Activated CD4-positive, alpha-beta T cell treated with anti-CD3 and anti-CD28 coated beads, Interleukin-2, Interleukin-4, amounts not matched to agents 100 ng/mL and 50 ng/mL, durations not matched to agents 16 hours and 8 hours (primary cell): Measurements from ENCODE around the gene UBE2E3.
"Not testable (repeated sequence)": the region's sequence is repeated elsewhere in the genome, so short reads cannot be mapped to it uniquely, and the experiment has no call there.

Experiments
- DNase-seq: peaks from one replicate; pipeline ENCODE4 v3.0.0-alpha.2; 2020; ENCODE audit warnings: low spot score

The UBE2E3 gene

DNA sequence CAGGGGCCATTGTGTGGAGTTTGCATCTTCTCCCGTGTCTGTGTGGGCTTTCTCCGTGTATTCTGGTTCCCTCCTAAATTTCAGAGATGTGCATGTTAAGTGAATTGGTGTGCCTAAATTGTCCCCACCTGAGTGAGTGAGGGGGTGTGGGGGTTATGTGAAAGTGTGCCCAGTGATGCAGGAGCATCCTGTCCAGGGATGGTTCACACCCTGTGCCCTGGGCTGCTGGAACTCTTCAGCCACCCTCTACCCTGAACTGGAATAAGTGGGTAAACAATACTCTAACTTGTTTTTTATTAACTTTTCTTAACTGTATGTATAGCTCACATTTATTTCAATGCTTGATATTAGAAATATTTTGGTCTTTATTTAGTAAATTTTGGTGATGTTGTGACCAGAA is 56.0 kb downstream of the UBE2E3 start:
- DNase-seq = no peak

DNA sequence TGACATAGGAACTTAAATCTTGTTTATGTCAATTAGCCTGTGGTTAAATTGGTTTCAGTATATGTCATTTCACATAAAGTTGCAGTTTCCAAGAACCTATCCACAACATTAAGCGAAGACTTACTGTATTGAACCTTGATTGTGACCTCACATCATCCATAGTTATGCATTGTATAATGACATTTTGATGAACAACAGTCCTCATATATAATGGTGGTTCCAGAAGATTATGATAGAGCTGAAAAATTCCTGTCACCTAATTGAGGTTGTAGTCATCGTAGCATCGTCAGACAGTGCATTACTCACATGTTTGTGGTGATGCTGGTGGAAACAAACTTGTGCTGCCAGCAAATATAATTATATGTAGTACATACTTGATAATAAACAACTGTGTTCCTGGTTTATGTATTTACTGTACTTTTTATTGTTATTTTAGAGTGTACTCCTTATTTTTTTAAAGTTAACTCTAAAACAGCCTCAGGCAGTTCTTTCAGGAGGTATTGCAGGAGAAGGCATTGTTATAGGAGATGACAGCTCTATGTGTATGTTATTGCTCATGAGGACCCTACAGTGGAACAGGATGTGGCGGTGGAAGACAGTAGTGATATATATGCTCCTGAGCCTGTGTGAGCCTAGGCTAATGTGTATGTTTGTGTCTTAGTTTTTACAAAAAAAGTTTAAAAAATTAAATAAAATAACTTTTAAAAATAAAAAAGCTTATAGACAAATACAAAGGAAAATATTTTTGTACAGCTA is 56.6 kb downstream of the UBE2E3 start:
- peak; percentile 38 for DNase-seq

DNA sequence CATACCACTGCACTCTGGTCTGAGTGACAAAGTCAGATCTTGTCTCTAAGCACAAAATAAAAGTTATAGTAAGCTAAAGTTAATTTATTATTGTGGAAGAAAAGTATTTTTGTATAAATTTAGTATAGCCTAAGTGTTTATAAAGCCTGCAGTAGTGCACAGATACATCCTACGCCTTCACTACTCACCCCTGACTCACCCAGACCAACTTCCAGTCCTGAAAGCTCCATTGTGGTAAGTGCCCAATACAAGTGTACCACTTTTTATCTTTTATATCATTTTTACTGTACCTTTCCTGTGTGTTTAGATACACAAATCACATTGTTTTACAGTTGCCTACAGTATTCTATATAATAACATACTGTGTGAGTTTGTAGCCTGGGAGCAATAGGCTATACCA is 57.5 kb downstream of the UBE2E3 start:
- no peak for DNase-seq

DNA sequence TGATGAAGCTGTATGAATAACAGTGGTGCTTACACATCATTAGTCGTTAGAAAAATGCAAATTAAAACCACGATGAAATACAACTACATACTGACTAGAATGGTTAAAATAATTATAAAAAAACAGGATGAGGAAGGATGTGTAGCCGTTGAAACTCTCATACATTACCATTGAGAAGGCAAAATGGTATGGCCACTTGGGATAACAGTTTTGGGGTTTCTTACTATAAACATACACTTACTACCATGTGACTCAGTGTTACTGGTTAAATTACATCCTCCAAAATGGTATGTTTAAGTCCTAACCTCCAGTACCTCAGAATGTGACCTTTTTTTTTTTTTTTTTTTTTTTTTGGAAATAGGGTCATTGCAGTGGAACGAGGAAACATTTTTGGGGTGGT is 58.4 kb downstream of the UBE2E3 start:
- DNase-seq = no peak

DNA sequence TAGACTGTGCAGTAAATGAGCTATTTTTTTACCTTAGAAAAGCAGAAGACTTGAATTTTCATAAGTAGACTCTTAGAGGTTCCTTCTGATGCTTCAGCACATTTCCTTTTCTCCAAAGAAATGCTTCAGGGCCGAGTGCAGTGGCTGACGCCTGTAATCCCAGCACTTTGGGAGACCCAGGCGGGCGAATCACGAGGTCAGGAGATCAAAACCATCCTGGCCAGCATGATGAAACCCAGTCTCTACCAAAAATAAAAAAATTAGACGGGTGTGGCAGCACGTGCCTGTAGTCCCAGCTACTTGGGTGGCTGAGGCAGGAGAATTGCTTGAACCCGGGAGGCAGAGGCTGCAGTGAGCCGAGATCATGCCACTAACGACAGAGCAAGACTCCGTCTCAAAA is 60.4 kb downstream of the UBE2E3 start:
- not testable (repeated sequence) for DNase-seq

DNA sequence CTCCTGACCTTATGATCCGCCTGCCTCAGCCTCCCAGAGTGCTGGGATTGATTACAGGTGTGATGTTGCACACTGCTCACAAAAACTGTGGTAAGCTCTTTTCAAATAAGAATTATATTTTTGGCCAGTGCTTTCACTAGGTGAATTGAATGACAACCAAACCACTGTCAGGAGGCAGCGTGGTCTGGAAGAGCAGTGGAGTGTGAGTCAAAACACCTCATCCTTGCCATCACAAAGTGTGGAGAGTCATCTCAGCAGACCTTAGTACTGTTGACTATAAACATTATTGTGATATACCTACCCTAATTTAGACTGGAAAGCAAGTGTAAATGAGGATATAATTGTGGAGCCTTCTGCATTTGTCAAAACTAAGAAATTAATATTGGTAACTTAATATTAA is 61.3 kb downstream of the UBE2E3 start:
- DNase-seq = peak; percentile 9

DNA sequence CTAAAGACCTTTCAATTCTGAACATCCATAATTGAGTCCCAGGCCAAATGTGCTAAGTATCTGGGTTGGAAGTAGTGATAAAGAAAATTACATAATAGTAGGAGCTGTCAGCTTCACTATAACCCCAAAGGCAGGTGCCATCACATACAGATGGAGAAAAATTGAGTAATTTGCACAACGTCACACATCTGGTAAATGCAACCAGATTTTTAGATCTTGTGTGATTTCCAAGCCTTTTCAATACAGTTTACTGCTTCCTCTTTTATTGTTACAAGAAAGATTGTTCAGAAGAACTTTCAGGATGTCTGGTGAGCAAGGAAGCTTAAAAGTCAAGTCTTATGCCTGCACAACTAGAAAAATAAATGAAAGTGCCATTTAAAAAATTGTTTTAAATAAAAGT is 62.3 kb downstream of the UBE2E3 start:
- no peak for DNase-seq

DNA sequence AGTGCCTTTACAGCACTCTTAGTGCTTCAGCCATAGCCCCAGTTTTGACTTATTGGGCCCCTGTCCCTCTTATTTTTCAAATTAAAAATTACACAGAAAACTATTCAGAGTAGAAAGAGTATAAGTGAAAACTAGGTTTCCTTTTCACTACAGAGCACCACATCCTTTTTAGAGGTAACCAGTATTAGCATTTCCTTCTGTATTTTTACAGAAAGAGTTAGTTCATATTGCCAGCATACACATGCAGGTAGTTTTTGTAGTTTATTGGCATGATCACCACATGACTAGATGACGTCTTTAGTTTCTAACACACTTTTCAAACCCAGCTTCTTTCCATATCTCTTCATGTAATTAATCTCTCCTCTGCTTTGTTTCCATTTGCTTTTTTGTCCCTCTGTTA is 66.4 kb downstream of the UBE2E3 start:
- DNase-seq = no peak

DNA sequence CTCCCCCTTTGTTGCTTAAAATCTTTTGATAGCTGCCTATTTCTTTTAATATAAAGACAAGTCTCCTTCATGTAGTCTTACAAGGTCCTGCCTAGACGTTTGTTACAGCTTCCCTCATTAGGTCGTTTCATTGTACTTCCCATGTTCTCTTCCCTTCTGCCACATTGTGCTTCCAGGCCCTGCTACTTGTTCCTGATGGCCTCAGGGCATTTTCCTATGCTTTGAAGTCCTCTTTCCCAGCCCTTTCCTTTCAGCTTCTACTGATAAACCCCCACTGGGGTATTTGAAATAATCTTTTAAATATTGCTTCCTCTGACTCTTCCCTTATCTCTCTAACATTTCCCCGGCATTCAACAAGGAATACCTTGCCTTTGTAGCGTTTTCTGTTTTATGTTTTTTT is 67.4 kb downstream of the UBE2E3 start:
- DNase-seq = no peak

DNA sequence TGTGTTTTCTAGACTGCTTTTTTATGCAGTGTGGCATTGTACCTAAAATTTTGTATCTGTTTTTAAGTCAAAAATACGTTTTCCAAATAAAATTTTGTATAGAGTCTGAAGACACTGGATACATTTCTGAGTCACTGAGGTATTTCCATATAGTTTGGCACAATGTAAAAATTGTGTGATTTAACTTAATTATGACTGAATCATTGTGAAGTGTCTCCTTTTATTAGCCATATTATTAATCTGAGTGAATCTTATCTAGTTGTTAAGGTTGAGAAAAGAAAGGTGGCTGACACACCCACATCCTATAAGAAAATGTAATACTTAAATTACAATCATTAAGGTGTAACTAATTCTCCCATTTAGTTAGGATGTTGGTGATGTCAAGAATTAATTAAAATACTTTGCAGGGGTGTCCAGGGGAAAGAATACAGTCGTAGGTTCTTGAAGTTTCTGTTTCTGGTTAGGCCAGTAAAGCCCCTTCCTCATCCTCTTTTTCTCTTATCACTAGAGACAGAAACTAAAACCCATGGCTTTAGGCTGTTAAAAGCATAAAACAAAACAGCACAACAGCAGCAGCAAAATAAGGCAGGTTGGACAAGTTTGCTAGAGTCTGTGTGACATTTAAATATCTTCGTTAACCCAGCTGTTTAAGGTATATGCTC is 71.6 kb downstream of the UBE2E3 start:
- no peak for DNase-seq

DNA sequence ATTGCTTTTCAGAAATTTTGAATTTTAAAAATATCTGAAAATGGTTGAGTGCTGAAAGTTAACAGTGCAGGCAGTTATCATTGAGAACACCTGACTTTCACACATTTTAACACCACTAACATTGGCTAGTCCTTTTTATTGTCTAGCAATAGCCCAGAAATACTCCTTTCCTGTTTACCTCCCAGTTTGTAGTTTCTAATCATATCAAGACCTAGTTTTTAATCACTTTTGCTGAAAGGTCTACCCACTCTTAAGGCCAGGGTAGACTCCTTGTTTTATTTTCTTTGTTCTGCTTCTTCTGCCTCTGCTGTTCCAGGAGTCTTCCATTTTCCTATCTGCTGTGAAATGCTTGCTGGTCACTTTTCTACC is 72.1 kb downstream of the UBE2E3 start:
- DNase-seq = no peak

DNA sequence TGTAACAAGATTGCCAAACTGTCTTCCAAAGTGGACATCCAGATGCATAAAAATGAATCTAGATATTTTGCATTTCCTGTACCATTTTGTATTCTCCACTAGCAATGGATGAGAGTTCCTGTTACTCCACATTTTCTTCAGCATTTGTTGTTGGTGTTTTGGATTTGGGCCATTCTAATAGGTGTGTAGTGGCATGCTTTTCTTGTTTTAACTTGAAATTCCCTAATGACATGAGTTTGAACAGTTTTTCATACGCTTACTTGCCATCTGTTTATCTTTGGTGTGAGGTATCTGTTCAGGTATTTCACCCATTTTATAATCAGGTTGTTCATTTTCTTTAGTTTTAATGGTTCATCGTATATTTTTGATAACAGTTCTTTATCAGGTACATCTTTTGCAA is 73.9 kb downstream of the UBE2E3 start:
- no peak for DNase-seq

DNA sequence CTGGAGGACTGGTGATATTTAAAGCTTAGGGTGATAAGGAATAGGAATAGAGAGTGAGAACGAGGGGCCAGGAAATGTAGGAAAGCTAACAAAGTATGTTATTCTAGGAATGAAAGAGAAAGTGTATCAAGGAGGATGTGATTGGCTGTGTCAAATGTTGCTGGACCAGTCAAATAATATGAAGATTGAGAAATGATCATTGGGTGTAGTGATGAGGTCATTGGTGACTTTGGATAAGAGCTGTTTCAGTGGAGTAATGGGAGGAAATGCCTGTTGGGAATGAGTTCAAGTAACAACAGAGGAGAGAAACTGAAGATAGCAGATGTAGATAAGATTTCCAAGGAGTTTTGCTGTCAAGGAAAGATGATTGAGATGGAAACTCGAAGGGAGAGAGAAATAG is 74.4 kb downstream of the UBE2E3 start:
- DNase-seq = no peak

DNA sequence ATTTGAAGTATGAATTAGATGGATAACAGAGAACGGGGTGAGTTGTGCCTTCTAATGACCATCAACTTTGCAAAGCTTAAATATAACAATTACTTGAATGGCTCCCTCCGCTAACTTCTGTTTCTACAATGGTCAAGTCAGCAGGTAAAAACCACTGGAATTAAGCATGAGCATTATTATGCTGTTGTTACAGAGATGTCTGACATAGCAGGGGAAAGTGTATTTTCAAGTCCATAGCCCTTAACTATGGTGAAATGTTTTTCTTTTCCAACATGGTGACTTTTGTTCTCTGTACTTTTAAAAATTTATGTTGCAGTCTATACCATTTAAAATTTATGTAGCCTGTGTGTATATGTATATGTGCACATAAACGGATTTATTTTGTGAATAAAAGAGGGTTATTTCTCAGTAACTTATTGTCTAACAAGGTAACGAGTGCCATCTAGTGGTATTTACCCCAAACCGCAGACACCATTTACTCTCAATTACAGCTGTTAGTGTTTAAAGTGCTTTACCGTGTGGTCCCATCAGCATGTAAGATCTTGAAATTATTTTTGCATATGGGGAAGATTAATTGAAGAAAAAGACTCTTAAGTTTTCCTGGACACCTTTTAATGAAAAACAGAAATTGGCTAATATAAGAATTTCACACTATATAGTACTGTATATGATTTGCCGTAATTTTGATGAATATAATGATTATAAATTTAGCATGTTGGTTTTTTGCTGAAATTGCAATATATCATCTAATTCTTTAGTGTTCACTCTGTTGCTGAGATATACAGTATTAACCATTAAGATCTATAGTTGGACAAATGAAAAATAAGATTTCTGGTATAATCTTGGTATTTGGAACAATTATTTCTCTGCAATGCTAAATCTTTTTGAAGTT is 78.2 kb downstream of the UBE2E3 start:
- DNase-seq = peak; percentile 52

DNA sequence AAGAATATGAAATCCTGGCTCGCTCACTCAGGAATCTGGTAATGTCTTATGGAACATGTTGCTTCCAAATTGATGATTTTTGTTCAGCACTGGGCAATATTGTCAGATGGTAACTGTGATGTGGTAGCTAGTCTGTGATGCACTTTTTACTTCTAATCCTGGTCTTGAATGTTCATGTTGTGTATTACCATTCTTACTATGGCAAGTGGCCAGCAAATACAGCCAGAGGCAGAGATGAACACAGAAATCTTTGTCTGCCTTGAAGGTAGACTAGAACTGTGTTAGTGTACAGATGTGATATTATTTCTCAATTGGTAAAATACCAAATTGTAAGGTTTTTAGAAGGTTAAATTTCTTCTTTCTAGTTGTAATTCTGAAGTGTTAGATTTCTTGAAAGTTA is 83.3 kb downstream of the UBE2E3 start:
- DNase-seq = no peak

DNA sequence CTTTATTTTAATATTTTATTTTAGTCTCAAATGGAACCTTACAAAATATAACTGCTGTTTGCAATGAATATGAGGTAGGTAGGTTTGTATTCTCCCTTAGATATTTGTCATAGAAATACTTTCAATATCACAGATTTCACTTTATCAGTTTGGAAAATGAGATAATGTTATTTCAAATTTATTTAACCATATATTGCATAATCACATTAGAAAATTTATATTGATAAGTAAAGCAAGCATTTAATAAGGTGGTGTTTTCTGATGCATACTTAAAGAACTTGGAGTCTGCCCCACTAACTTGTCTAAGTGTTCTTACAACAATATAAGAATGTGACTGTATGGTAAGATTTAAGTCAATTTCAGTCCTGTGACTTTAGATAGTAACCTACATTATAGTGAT is 85.1 kb downstream of the UBE2E3 start:
- no peak for DNase-seq

DNA sequence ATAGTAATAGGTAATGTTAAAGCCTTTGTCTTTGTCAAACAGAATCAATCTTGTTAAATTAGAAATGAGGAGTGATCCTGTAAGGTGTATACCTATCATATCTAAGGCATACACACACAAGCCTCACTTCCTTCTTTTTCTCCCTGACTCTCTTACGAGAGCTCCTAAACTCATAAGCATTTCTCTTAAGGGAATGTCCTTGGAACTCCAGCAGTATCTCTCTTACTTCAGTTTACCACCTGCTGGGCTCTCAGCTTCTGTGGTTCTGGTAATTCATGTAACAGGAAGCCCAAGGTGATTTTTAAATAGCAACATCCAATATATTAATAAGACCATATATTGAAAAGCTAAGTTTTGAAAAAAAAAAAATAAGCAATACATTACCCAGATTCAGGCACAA is 85.9 kb downstream of the UBE2E3 start:
- DNase-seq = no peak

DNA sequence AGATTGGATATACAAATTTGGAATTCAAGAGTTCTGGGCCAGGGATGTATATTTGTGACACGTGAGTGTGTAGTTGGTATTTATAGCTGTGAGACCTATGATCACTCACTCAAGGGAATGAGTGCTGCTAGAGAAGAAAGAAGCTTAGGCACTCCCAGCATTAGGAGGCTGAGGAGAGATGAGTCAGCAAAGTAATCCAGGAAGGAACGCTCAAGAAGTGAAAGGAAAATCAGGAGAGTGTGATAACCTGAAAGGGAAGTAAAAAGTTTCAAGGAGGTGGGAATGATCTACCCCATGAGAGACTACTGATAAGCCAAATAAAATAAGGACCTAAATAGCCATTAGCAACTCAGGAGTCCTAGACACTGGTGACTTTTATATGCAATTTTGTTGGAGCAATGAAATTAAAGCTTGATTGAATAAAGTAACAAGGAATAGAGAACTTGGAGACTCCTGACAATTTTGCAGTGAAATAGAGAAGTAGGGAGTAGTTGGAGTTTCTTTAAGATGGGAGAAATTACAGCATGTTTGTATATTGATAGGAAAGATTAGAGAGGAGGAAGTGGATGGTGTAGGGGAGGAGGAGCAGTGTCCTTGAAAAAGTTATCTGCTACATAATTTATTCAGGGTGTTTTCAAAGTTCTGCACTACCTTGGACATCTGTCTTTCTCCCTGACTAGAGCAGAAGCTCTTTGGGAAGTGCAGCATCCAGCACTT is 89.9 kb downstream of the UBE2E3 start:
- no peak for DNase-seq

DNA sequence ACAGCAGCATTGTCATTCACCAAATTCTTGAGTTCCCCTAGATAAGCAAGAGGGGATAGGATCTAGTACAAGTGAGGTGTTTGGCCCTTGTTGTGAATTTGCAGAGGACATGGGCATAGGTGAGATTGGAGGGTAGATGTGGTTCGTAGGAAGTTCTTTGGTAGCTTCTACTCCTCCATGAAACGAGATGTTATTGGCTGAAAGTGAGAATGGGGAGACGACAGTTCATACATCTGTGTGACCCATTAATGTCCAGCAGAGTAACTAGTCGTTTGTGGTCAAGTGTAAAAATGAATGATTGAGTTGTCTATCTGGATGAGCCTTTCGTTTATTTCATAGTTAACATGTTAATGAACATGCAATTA is 90.4 kb downstream of the UBE2E3 start:
- DNase-seq = no peak

DNA sequence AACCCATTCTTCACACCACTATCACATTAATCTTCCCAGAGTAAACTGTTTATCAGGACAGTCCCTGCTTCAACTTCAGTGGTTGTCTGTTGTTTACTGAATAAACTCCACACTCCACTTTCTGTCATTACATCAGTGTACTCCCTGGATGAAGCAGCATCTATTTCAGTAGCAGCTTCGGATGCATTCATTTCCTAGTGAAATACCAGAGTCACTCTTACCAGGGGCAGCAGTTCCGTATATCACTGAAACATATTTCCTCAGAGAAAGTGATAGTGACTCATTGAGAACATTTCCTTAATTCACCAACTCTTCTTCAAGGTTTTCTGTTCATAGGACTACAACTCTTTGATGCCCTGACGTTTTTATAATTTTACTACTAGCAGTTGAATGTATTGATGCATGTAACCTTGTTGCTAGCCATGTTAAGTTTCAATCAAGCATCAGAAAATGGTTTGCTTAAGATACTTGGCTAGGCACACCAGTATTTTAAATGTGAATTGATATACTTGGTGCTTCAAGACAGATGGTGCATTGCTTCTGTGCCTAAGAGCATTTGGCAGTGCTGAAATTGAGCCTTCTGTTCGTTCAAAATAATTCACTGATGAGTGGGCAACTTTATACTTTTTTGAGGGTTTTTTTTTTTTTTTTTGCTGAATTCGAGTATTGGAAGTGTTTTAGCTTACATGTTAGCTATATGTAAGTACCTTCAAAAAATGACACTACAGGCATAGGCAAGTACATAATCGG is 92.3 kb downstream of the UBE2E3 start:
- no peak for DNase-seq

DNA sequence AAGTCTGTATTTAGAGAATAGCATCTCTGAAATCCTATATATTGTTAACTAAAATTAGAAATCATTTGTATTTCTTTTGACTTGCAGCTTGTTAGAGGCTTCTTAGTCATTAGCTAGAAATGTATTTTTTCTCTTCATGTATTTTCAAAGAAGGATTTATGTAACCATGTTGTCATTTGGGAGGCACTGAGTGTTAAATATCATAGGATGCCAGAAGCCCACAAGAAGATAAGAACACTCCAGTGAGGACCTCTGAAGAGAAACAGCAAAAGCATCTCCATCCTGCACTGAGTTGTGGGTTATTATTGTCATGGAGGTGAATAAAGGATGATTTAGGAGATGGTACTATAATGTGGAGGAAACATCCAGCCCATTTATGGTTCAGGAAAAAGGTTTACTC is 93.5 kb downstream of the UBE2E3 start:
- no peak for DNase-seq

DNA sequence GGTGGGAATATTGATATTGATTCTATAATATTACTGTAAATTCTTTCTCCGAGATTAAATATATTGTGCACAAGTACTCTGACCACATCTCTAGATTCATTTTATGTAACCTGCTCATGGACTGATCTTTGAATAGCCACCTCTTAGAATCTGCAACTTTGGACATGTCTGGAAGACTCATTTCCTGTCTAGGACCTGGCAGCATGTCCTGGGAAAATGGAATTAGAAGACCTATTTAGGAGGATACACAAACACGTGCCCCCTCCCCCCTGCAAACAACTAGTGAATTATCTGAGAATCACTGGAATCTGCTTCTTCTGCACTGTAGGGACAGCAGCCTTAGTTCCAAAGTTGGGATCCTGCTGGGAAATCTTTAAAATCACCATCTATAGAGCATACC is 94.1 kb downstream of the UBE2E3 start:
- no peak for DNase-seq
